GM23338 (cell line): Measurements from ENCODE around the gene ST6GALNAC3. TPM values are rescaled to one million over a fixed set of nuclear protein-coding genes. Genes with fewer than 3 reads are reported as not detected.
A peak's percentile ranks its signal among the peaks of the same experiment; 100 is the strongest.

Experiments
- ATAC-seq: fragments of 200-7000 bp; cut with Tn5 transposase; 3 replicates; pipeline ENCODE4 v1.9.1; 2020
- DNase-seq: peaks from one replicate; pipeline ENCODE4 v3.0.0-alpha.2; 2015; ENCODE audit warnings: low spot score
- H2AFZ ChIP-seq: fragments of 200-600 bp; sonication (generic); 2 replicates; pipeline ENCODE4 v1.8.0; 2016; ENCODE audit warnings: antibody characterized with exemption, mild to moderate bottlenecking, moderate library complexity
- H3F3A ChIP-seq: fragments of 200-600 bp; sonication (generic); replicated peaks from 2 replicates; pipeline ENCODE4 v1.8.0; 2017; ENCODE audit warnings: antibody characterized with exemption, mixed run types, low read depth
- H3K27ac ChIP-seq: fragments of 200-600 bp; sonication (generic); 2 replicates; pipeline ENCODE4 v1.6.1; 2016; ENCODE audit warnings: low read depth
- H3K27me3 ChIP-seq: fragments of 200-600 bp; sonication (generic); 2 replicates; pipeline ENCODE4 v1.8.0; 2016; ENCODE audit warnings: mild to moderate bottlenecking, mixed run types, moderate library complexity; ENCODE audit not compliant: insufficient read depth
- H3K36me3 ChIP-seq: fragments of 200-600 bp; sonication (generic); 2 replicates; pipeline ENCODE4 v1.8.0; 2016; ENCODE audit warnings: mild to moderate bottlenecking; ENCODE audit not compliant: insufficient read depth
- H3K4me1 ChIP-seq: fragments of 200-600 bp; sonication (generic); 2 replicates; pipeline ENCODE4 v1.8.0; 2016; ENCODE audit warnings: mild to moderate bottlenecking, moderate library complexity; ENCODE audit not compliant: insufficient read depth
- H3K4me2 ChIP-seq: fragments of 200-600 bp; sonication (generic); 2 replicates; pipeline ENCODE4 v1.7.1; 2017; ENCODE audit warnings: mixed run types
- H3K4me3 ChIP-seq: fragments of 200-600 bp; sonication (generic); 2 replicates; pipeline ENCODE4 v1.6.1; 2016; ENCODE audit warnings: mixed run types
- H3K79me2 ChIP-seq: fragments of 200-600 bp; sonication (generic); replicated peaks from 2 replicates; pipeline ENCODE4 v1.8.0; 2017; ENCODE audit warnings: mild to moderate bottlenecking; ENCODE audit not compliant: insufficient read depth
- H3K9me2 ChIP-seq: fragments of 200-600 bp; sonication (generic); 2 replicates; pipeline ENCODE4 v1.8.0; 2017; ENCODE audit not compliant: insufficient read depth
- H4K20me1 ChIP-seq: fragments of 200-600 bp; sonication (generic); replicated peaks from 2 replicates; pipeline ENCODE4 v1.8.0; 2017; ENCODE audit warnings: mild to moderate bottlenecking; ENCODE audit not compliant: insufficient read depth
- H3K27ac Mint-ChIP-seq: 2 replicates; pipeline ENCODE4 v1.8.0; 2020; ENCODE audit warnings: inconsistent platforms, mild to moderate bottlenecking, moderate library complexity, mixed read lengths
- H3K27me3 Mint-ChIP-seq: 3 replicates; pipeline ENCODE4 v1.8.0; 2022; ENCODE audit warnings: low read depth, mild to moderate bottlenecking, moderate library complexity, mixed read lengths, inconsistent platforms; ENCODE audit not compliant: insufficient read depth, poor library complexity
- H3K36me3 Mint-ChIP-seq: 3 replicates; pipeline ENCODE4 v1.8.0; 2021; ENCODE audit warnings: low read depth, mild to moderate bottlenecking, inconsistent platforms, moderate library complexity, mixed read lengths
- H3K4me1 Mint-ChIP-seq: 3 replicates; pipeline ENCODE4 v1.8.0; 2020; ENCODE audit warnings: mild to moderate bottlenecking, inconsistent platforms, mixed read lengths
- H3K4me3 Mint-ChIP-seq: 3 replicates; pipeline ENCODE4 v1.8.0; 2021; ENCODE audit warnings: moderate library complexity, mild to moderate bottlenecking, inconsistent platforms, mixed read lengths
- H3K9me3 Mint-ChIP-seq: 3 replicates; pipeline ENCODE4 v1.8.0; 2020; ENCODE audit warnings: moderate library complexity, mild to moderate bottlenecking, inconsistent platforms, mixed read lengths
- REST ChIP-seq: IDR thresholded peaks from one replicate; pipeline ENCODE4 v1.6.1; 2018; ENCODE audit warnings: antibody characterized with exemption; ENCODE audit not compliant: unreplicated experiment
- ZNF462 ChIP-seq: fragments of 250-450 bp; sonication (Bioruptor Pico); IDR thresholded peaks from 2 replicates; pipeline ENCODE4 v1.5.0; 2020; ENCODE audit warnings: mild to moderate bottlenecking, moderate library complexity
- polyA plus RNA-seq: library from polyadenylated mRNA; unstranded; fragments of >200 nt; fragmentation: Nextera tagmentation; extraction: Ambion mirVana; gene quantifications from 2 replicates; pipeline ENCODE4 v1.2.1, GENCODE V29; 2016
- total RNA-seq: library from RNA; depleted of rRNA; stranded (reverse); fragments of >200 nt; shearing (Covaris generic); gene quantifications from 2 replicates; pipeline ENCODE4 v1.2.3, GENCODE V29; 2014

The ST6GALNAC3 gene
- total and polyA plus RNA-seq, 2 experiments from 2014 or later = 4.7 to 11.6 TPM

GRCh38 chr1:76250271-76250670 is 175.7 kb downstream of the ST6GALNAC3 start:
- peak; percentile 50 for ATAC-seq
- Histone ChIP-seq H3K9me2 (0 out of 2 replicates have a peak, but pooled peaks cover 4% of the 10 kb centered on the region), H2AFZ (no peak overlapping the region), H3K4me2 (0 out of 2 replicates have a peak overlapping the region, but pooled peaks have one; percentile 14), H4K20me1 (no peaks in the 10 kb centered on the region), H3K4me3 (no peak overlapping the region), H3F3A (no peaks in the 10 kb centered on the region), H3K27me3 (no peaks in the 10 kb centered on the region), H3K36me3 (no peaks in the 10 kb centered on the region), H3K79me2 (peaks cover 7% of the 10 kb centered on the region), H3K27ac (peak overlapping the region; percentile 70), H3K4me1 (peaks cover 33% of the 10 kb centered on the region)
- H3K4me1 Mint-ChIP-seq = peaks cover 59% of the 10 kb centered on the region
- H3K27ac Mint-ChIP-seq = no peak overlapping the region
- DNase-seq = no peak
- H3K4me3 Mint-ChIP-seq = no peak overlapping the region
- H3K9me3 Mint-ChIP-seq = peaks cover 4% of the 10 kb centered on the region; the same call in 1 of the 3 replicates
- peaks cover 2% of the 10 kb centered on the region; the same call in 2 of the 3 replicates for H3K36me3 Mint-ChIP-seq
- TF ChIP-seq ZNF462 (CRISPR knock-in tag) (peak; percentile 57; the same call in 1 of the 2 replicates), REST (no peak)
- H3K27me3 Mint-ChIP-seq = peaks cover 3% of the 10 kb centered on the region
